Kidney epithelial cell (primary cell): ENCODE data around the gene ATP6V0D1. TPM values are rescaled to one million over a fixed set of nuclear protein-coding genes. Genes with fewer than 3 reads are reported as not detected.

Experiments used
- DNase-seq: peaks from one replicate; pipeline ENCODE4 v3.0.0-alpha.2; 2010; ENCODE audit warnings: low read depth
- H3K27me3 ChIP-seq: 2 replicates; pipeline ENCODE4 v1.6.0; 2011; ENCODE audit warnings: low read length; ENCODE audit not compliant: control insufficient read depth, insufficient read depth
- H3K36me3 ChIP-seq: 2 replicates; pipeline ENCODE4 v1.5.1; 2011; ENCODE audit warnings: low read length; ENCODE audit not compliant: control insufficient read depth, insufficient read depth
- H3K4me3 ChIP-seq: 2 replicates; pipeline ENCODE4 v1.5.1; 2011; ENCODE audit warnings: low read depth, mild to moderate bottlenecking, control low read depth, low read length
- total RNA-seq: library from RNA; depleted of rRNA; stranded (reverse); fragments of >200 nt; gene quantifications from 2 replicates; pipeline ENCODE4 v1.2.3, GENCODE V29; 2015
- TF ChIP-seq, protein P1 (sequence below): IDR thresholded peaks from 2 replicates; pipeline ENCODE4 v1.5.1; 2011; ENCODE audit warnings: mild to moderate bottlenecking, moderate library complexity, low read length, control low read depth, inconsistent platforms; ENCODE audit not compliant: insufficient read depth, poor library complexity, severe bottlenecking

Gene ATP6V0D1
- total RNA-seq, 1 donor from 2014 or later: 157 TPM

DNA sequence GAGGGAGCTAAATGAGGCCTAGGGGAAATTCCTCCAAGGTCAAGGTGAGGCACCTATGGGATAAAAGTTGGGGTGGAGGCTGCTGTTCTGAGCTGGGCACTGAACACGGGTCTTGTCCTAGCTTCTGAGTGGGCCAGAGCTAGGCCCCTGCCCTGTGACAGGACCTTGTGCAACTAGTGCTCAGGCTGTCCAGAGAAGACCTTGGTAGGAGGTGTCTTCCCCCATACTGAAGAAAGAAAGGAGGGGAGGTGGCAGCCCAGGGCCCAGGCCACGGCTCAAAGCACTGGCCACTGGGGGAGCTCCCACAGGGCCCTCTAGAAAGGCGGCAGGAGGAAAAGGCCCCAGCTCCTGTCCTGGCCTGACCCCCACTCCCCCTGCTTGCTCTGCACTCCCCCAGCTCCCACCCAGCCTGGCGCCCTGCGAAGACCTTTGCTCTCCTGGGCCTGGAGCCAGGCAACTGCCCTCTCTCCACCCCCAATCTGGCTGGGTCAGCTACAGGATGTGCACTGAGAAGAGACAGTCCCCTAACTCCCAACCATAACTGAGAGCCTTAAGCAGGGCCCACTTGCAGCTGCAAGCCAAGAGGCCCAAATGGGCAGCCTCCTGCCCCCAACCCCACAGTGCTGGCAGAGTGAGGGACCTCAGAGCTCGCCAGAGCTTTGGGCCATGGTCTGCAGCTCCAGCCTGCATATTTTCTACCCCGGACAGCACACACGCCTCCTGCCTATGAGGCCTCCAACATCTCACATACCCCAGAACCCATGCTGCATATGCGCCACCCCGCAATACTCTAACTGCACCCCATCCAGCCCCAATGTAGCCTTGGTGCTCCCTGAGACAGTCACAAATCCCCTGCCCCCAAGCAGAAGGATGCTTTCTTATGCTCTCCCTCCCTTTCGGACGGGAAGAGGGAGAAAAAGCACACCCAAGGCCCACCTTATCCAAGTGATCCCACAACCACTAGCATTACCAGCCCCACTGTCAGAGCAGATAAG, 34.7 kb downstream of the ATP6V0D1 start:
- Histone ChIP-seq H3K4me3 (no peak overlapping the region), H3K27me3 (no peaks in the 10 kb centered on the region), H3K36me3 (no peaks in the 10 kb centered on the region)
- TF ChIP-seq, protein P1, sequence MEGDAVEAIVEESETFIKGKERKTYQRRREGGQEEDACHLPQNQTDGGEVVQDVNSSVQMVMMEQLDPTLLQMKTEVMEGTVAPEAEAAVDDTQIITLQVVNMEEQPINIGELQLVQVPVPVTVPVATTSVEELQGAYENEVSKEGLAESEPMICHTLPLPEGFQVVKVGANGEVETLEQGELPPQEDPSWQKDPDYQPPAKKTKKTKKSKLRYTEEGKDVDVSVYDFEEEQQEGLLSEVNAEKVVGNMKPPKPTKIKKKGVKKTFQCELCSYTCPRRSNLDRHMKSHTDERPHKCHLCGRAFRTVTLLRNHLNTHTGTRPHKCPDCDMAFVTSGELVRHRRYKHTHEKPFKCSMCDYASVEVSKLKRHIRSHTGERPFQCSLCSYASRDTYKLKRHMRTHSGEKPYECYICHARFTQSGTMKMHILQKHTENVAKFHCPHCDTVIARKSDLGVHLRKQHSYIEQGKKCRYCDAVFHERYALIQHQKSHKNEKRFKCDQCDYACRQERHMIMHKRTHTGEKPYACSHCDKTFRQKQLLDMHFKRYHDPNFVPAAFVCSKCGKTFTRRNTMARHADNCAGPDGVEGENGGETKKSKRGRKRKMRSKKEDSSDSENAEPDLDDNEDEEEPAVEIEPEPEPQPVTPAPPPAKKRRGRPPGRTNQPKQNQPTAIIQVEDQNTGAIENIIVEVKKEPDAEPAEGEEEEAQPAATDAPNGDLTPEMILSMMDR: no peak
- DNase-seq: no peak

DNA sequence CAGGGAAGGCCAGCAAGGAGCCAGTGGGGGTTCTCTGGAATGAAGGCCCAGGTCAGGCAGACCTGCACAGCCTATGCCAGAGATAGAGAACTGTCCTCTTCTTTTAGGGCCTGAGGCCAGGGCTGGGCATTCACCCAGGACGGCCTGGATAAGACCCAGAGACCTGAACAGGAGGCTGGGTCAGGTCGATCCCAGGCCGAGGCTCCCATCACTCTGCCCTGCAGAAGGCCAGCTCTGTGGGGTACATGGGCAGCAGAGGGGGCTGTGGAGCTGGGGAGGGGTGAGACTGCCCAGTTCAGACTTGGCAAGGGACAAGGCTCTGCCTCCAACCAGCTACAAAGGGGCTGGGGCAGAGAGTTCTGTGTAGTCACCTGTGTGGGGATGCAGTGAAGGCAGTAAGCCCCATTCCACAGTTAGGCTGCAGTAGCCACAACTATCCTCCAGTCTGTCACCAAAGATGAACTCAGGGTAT, 35.5 kb downstream of the ATP6V0D1 start:
- H3K27me3 ChIP-seq: no peaks in the 10 kb centered on the region
- peaks cover under 1% of the 10 kb centered on the region for H3K36me3 ChIP-seq
- TF ChIP-seq, protein P1: no peak
- DNase-seq: no peak
- no peak overlapping the region for H3K4me3 ChIP-seq

DNA sequence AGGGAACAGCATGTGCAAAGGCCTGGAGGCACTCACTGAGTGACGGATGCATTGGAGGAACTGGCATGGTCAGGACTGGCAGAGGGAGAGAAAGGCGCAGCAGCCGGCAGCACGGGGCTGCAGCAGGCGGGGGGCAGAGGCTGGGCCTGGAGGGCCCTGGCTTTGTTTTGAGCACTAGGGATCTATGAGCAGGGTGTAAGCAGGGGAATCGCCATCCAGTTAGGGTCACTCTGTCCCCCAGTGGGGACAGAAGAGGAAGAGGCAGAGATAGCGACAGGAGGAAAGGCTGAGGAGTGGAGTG, 35.9 kb downstream of the ATP6V0D1 start:
- no peak for DNase-seq
- TF ChIP-seq, protein P1: no peak
- H3K4me3 ChIP-seq: no peak overlapping the region
- peaks cover 2% of the 10 kb centered on the region for H3K36me3 ChIP-seq
- H3K27me3 ChIP-seq: no peaks in the 10 kb centered on the region

DNA sequence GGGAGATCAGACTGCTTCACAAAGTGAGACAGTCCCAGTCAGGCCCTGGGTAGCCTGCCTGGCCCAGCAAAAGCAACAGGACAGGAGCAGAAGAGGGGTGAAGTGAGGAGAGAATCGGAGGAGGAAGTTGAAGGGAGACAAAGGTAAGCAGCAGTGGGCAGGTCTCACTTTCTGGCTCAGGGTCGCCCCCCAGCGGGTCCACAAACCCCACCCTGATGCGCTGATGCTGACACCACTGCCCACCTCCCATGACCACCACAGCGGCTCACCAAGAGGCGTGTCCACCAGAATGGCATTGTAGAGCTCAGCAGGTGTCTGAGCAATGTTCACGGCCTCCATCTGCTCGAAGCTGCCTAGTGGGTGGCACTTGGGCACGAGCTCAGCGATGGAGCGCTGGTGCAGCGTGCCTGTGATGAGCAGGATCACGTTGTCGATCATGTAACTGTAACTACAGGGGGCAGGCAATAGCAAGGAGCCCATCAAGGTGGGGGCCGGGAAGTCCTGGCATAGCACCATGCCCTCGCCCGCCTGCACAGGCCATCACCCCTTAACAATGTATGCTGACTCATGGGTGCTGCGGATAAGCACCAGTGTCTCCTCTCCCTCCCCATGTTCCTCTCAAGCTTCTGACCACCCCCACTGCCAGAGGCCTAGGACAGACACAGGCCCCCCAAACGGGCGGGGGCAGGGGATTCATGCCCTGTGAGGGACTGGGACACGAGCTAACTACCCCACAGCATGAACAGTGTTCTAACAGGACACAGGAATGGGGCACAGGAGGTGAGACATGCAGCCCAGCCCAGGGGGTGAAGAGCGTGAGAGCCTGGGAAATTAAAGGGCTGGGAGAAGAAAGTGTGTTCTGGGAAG, 36.5 kb downstream of the ATP6V0D1 start:
- H3K27me3 ChIP-seq: no peaks in the 10 kb centered on the region
- TF ChIP-seq, protein P1: no peak
- peaks cover 2% of the 10 kb centered on the region for H3K36me3 ChIP-seq
- no peak for DNase-seq
- H3K4me3 ChIP-seq: no peak overlapping the region

DNA sequence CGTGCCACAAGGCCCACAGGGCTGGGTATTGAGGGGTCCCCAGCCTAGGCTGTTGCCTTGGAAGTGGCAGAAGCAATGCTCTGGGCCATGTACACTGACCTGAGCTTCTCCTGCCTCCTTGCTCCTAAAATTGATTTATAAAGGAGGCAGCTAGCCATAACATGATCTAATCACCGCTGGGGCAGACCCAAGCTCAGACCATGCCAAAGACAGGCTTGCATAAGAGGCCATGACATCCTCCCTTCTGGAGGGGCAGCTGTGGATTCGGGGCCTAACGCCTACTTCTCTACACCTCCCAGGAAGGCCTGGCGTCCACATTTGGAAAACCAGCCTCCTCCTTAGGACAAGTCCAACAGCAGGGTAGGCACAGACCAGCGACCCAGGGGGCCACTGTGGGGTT, 37.7 kb downstream of the ATP6V0D1 start:
- peaks cover 3% of the 10 kb centered on the region for H3K36me3 ChIP-seq
- no peak for DNase-seq
- H3K4me3 ChIP-seq: no peak overlapping the region
- H3K27me3 ChIP-seq: no peaks in the 10 kb centered on the region
- TF ChIP-seq, protein P1: no peak
